ENCODE data around the gene CAMSAP3.

CAMSAP3 gene

GRCh38 chr19:7637374-7638256, 42.0 kb downstream of the CAMSAP3 start:
- no peak for TF ChIP-seq CTCF (IDR thresholded peaks at IDR 0.05; ENCODE audit: insufficient read depth, low read depth, low read length, missing control alignments)
- peak; percentile 69 for DNase-seq (ENCODE audit: low read depth)
- peak overlapping the region; percentile 71 for H3K4me3 ChIP-seq (ENCODE audit: low read depth, low read length)

GRCh38 chr19:7638802-7639465, 43.3 kb downstream of the CAMSAP3 start:
- TF ChIP-seq CTCF (IDR thresholded peaks at IDR 0.05; ENCODE audit: insufficient read depth, low read depth, low read length, missing control alignments): no peak
- no peak for DNase-seq (ENCODE audit: low read depth)
- no peak overlapping the region for H3K4me3 ChIP-seq (ENCODE audit: low read depth, low read length)

GRCh38 chr19:7639863-7640348, 44.2 kb downstream of the CAMSAP3 start:
- TF ChIP-seq CTCF (IDR thresholded peaks at IDR 0.05; ENCODE audit: insufficient read depth, low read depth, low read length, missing control alignments): no peak
- no peak overlapping the region for H3K4me3 ChIP-seq (ENCODE audit: low read depth, low read length)
- DNase-seq (ENCODE audit: low read depth): no peak

- DNase-seq (ENCODE audit: low read depth): no peak
- no peak overlapping the region for H3K4me3 ChIP-seq (ENCODE audit: low read depth, low read length)
- TF ChIP-seq CTCF (IDR thresholded peaks at IDR 0.05; ENCODE audit: insufficient read depth, low read depth, low read length, missing control alignments): no peak
Measured at GRCh38 chr19:7640803-7641202, 45.1 kb downstream of the CAMSAP3 start.

GRCh38 chr19:7641290-7642276, 45.9 kb downstream of the CAMSAP3 start:
- DNase-seq (ENCODE audit: low read depth): no peak
- no peak for TF ChIP-seq CTCF (IDR thresholded peaks at IDR 0.05; ENCODE audit: insufficient read depth, low read depth, low read length, missing control alignments)

GRCh38 chr19:7642295-7643030, 46.8 kb downstream of the CAMSAP3 start:
- no peak for TF ChIP-seq CTCF (IDR thresholded peaks at IDR 0.05; ENCODE audit: insufficient read depth, low read depth, low read length, missing control alignments)
- no peak overlapping the region for H3K4me3 ChIP-seq (ENCODE audit: low read depth, low read length)
- DNase-seq (ENCODE audit: low read depth): no peak

More at GRCh38 chr19:7641290-7642276, 45.9 kb downstream of the CAMSAP3 start:
- no peak overlapping the region for H3K4me3 ChIP-seq (ENCODE audit: low read depth, low read length)

All from GM12865 (cell line).